Hematopoietic multipotent progenitor cell (in vitro differentiated cells): ENCODE results near the gene QTRT2. TPM values are rescaled to one million over a fixed set of nuclear protein-coding genes. Genes with fewer than 3 reads are reported as not detected.

Experiments used
- DNase-seq, 3 donors: peaks; one replicate each; pipeline ENCODE4 v3.0.0-alpha.2; 2011 to 2015; ENCODE audit warnings: low read depth in 2 of 3, low spot score in 2 of 3
- total RNA-seq: library from RNA; depleted of rRNA; stranded (reverse); fragments of >200 nt; gene quantifications from one replicate; pipeline ENCODE4 v1.2.3, GENCODE V29; 2012

The QTRT2 gene
- total RNA-seq, 1 donor = 10.8 TPM

GRCh38 chr3:114076711-114077110 is 20.2 kb downstream of the QTRT2 start:
- DNase-seq = no peak

GRCh38 chr3:114078126-114078525 is 21.6 kb downstream of the QTRT2 start:
- no peak for DNase-seq

GRCh38 chr3:114079761-114080160 is 23.2 kb downstream of the QTRT2 start:
- no peak for DNase-seq

GRCh38 chr3:114080201-114080600 is 23.7 kb downstream of the QTRT2 start:
- DNase-seq = no peak

- no peak for DNase-seq
Observed at GRCh38 chr3:114081037-114081436, 24.5 kb downstream of the QTRT2 start.

- no peak for DNase-seq
Observed at GRCh38 chr3:114083112-114083511, 26.6 kb downstream of the QTRT2 start.

- DNase-seq = no peak
Observed at GRCh38 chr3:114086356-114086755, 29.8 kb downstream of the QTRT2 start.

- DNase-seq = no peak
Observed at GRCh38 chr3:114089675-114090074, 33.1 kb downstream of the QTRT2 start.

- peak in 1 of 3 donors; percentile 26 for DNase-seq
Observed at GRCh38 chr3:114092151-114093015, 35.8 kb downstream of the QTRT2 start.

GRCh38 chr3:114093016-114093380 is 36.5 kb downstream of the QTRT2 start:
- no peak for DNase-seq

GRCh38 chr3:114093596-114093995 is 37.1 kb downstream of the QTRT2 start:
- DNase-seq = peak in 1 of 3 donors; percentile 6

GRCh38 chr3:114095796-114096195 is 39.3 kb downstream of the QTRT2 start:
- DNase-seq = no peak

- no peak for DNase-seq
Observed at GRCh38 chr3:114101101-114101500, 44.6 kb downstream of the QTRT2 start.

- no peak for DNase-seq
Observed at GRCh38 chr3:114103181-114103580, 46.6 kb downstream of the QTRT2 start.

GRCh38 chr3:114103858-114104257 is 47.3 kb downstream of the QTRT2 start:
- DNase-seq = no peak

- DNase-seq = no peak
Observed at GRCh38 chr3:114104414-114104813, 47.9 kb downstream of the QTRT2 start.

- DNase-seq = no peak
Observed at GRCh38 chr3:114108137-114108536, 51.6 kb downstream of the QTRT2 start.

- DNase-seq = no peak
Observed at GRCh38 chr3:114110439-114110838, 53.9 kb downstream of the QTRT2 start.

GRCh38 chr3:114111060-114111770 is 54.7 kb downstream of the QTRT2 start:
- peak in 1 of 3 donors; percentile 41 for DNase-seq

GRCh38 chr3:114112696-114113095 is 56.2 kb downstream of the QTRT2 start:
- no peak for DNase-seq

- DNase-seq = no peak
Observed at GRCh38 chr3:114114719-114115118, 58.2 kb downstream of the QTRT2 start.

- no peak for DNase-seq
Observed at GRCh38 chr3:114115143-114115542, 58.6 kb downstream of the QTRT2 start.
